ENCODE data around the gene PHF2. TPM values are rescaled to one million over a fixed set of nuclear protein-coding genes. Genes with fewer than 3 reads are reported as not detected.

The PHF2 gene
- total and polyA plus RNA-seq, 2 of the 8 experiments (the other 6 are each of a cell fraction or from before 2014, with no cell fraction given): 3.4 to 9.4 TPM

DNA sequence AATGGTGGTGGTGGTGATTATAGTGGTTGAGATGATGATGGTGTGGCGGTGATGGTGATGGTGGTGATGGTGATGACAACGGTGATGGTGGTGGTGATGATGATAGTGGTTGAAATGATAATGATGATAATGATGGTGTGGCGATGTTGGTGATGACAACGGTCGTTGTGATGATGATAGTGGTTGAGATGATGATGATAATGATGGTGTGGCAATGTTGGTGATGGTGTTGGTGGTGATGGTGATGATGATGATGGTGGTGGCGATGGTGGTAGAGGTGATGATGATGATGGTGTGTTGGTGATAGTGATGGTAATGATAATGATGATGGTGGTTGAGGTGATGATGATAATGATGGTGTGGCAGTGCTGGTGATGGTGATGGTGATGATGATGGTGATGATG lies 48.0 kb downstream of the PHF2 start (continued):
- TF ChIP-seq CHD2 (IDR thresholded peaks at IDR 0.05; ENCODE audit: low read length) (no peak), JUND (IDR thresholded peaks at IDR 0.05; ENCODE audit: low read length) (no peak)

Data from H1 (cell line).